ENCODE measurements around the gene SNN. TPM values are rescaled to one million over a fixed set of nuclear protein-coding genes. Genes with fewer than 3 reads are reported as not detected.

The SNN gene
- total and polyA plus RNA-seq, 3 experiments from 2014 or later, result 5.8 to 10.6 (median 6.0) TPM

- Mint-ChIP-seq H3K4me1 (peaks cover 32 to 60% (median 55%) of the 10 kb centered on the region in 3 donors), H3K4me3 (no peak overlapping the region), H3K27ac (peak overlapping the region in 7 of 8 donors; percentile 9 to 79 (median 39)), H3K9me3 (no peaks in the 10 kb centered on the region), H3K36me3 (peaks cover 5 to 81% (median 28%) of the 10 kb centered on the region in 3 donors), H3K27me3 (no peaks in the 10 kb centered on the region)
- POLR2A ChIA-PET, result interaction anchor here (1.1 kb wide), 1 partner anchor 70 kb away, joined by 3 read pairs; no protein-coding TSS in a partner anchor
- H3K4me3 ChIP-seq (ENCODE audit: low read length), result no peak overlapping the region
- H3K4me1 ChIP-seq (ENCODE audit: insufficient read depth, low read length), result peaks cover 8% of the 10 kb centered on the region
- no peak overlapping the region for H3K27ac ChIP-seq (ENCODE audit: low read depth, low read length)
- no peaks in the 10 kb centered on the region for H3K27me3 ChIP-seq (ENCODE audit: insufficient read depth, low read length, poor library complexity, severe bottlenecking)
- H3K9me3 ChIP-seq (ENCODE audit: low read length), result no peaks in the 10 kb centered on the region
- peaks cover 43% of the 10 kb centered on the region for H3K36me3 ChIP-seq (ENCODE audit: insufficient read depth, low read length)
- CTCF ChIA-PET, result no interaction called here
- no peak for DNase-seq
These were observed 59.7 kb downstream of the SNN start for GRCh38 chr16:11727796-11728543.

Other genes starting within 250 kb of the SNN start
- gene LITAF, start 81.5 kb upstream of the SNN start, total RNA-seq, result 100 to 1,000 TPM; 199 to 201 TPM
- 629 TPM for gene LITAF, start 81.5 kb upstream of the SNN start, polyA plus RNA-seq
- 10 to 100 TPM; 32.8 to 38.8 TPM for gene TXNDC11, start 74.4 kb downstream of the SNN start, total RNA-seq
- 57.8 TPM for gene TXNDC11, start 74.4 kb downstream of the SNN start, polyA plus RNA-seq
- gene ZC3H7A, start 128.8 kb downstream of the SNN start, total RNA-seq, result 10 to 100 TPM; 51.9 to 54.2 TPM
- gene ZC3H7A, start 128.8 kb downstream of the SNN start, polyA plus RNA-seq, result 35.6 TPM
- 100 to 1,000 TPM; 355 to 362 TPM for gene RSL1D1, start 183.1 kb downstream of the SNN start, total RNA-seq
- gene RSL1D1, start 183.1 kb downstream of the SNN start, polyA plus RNA-seq, result 265 TPM
- gene GSPT1, start 247.5 kb downstream of the SNN start, total RNA-seq, result 100 to 1,000 TPM; 228 to 237 TPM
- gene GSPT1, start 247.5 kb downstream of the SNN start, polyA plus RNA-seq, result 90.8 TPM

Measured in CD8-positive, alpha-beta memory T cell (primary cell).